Liver (tissue), 9 donors: ENCODE measurements around the gene MEF2A. TPM values are rescaled to one million over a fixed set of nuclear protein-coding genes. Genes with fewer than 3 reads are reported as not detected.

Experiments
- DNase-seq: peaks from one replicate; pipeline ENCODE4 v3.0.0-alpha.2; 2017; ENCODE audit warnings: low spot score
- H3K27ac ChIP-seq, 2 donors: one replicate each; pipeline ENCODE4 v1.7.0; 2013; ENCODE audit warnings: inconsistent platforms in 2 of 2, low read length in 2 of 2, control low read depth in 1 of 2, low read depth in 1 of 2, mild to moderate bottlenecking in 1 of 2
- H3K27me3 ChIP-seq, 4 donors: one replicate each; pipeline versions ENCODE4 v1.6.1 to v1.7.0; 2013; ENCODE audit warnings: low read length in 3 of 4, inconsistent platforms in 1 of 4, mild to moderate bottlenecking in 1 of 4, moderate library complexity in 1 of 4; ENCODE audit not compliant: control insufficient read depth in 4 of 4, insufficient read depth in 4 of 4
- H3K36me3 ChIP-seq, 4 donors: one replicate each; pipeline versions ENCODE4 v1.6.1 to v1.7.0; 2013; ENCODE audit warnings: low read length in 3 of 4, mild to moderate bottlenecking in 3 of 4, low read depth in 1 of 4, moderate library complexity in 1 of 4; ENCODE audit not compliant: control insufficient read depth in 4 of 4, insufficient read depth in 3 of 4
- H3K4me1 ChIP-seq, 4 donors: one replicate each; pipeline versions ENCODE4 v1.6.1 to v1.7.0; 2013; ENCODE audit warnings: low read length in 3 of 4, mild to moderate bottlenecking in 3 of 4, moderate library complexity in 1 of 4; ENCODE audit not compliant: control insufficient read depth in 4 of 4, insufficient read depth in 4 of 4
- H3K4me3 ChIP-seq, 3 donors: one replicate each; pipeline versions ENCODE4 v1.6.1 to v1.7.0; 2013; ENCODE audit warnings: low read length in 3 of 3, control low read depth in 1 of 3, low read depth in 1 of 3, mild to moderate bottlenecking in 1 of 3
- H3K9ac ChIP-seq, 2 donors: one replicate each; pipeline ENCODE4 v1.7.0; 2013; ENCODE audit warnings: low read length in 2 of 2, mild to moderate bottlenecking in 2 of 2, moderate library complexity in 2 of 2, control low read depth in 1 of 2, low read depth in 1 of 2
- H3K9me3 ChIP-seq, 4 donors: one replicate each; pipeline versions ENCODE4 v1.6.1 to v1.7.0; 2013; ENCODE audit warnings: low read length in 3 of 4; ENCODE audit not compliant: control insufficient read depth in 4 of 4
- FOXA1 ChIP-seq: IDR thresholded peaks from 2 replicates; pipeline ENCODE4 v1.6.1; 2016; ENCODE audit warnings: antibody characterized with exemption
- FOXA2 ChIP-seq: IDR thresholded peaks from 2 replicates; pipeline ENCODE4 v1.6.1; 2016; ENCODE audit warnings: antibody characterized with exemption
- HNF4G ChIP-seq: IDR thresholded peaks from 2 replicates; pipeline ENCODE4 v1.6.1; 2016; ENCODE audit warnings: antibody characterized with exemption
- JUND ChIP-seq, 2 donors: IDR thresholded peaks; 2 replicates each; pipeline ENCODE4 v1.6.1; 2016; ENCODE audit warnings: antibody characterized with exemption in 2 of 2
- MAX ChIP-seq: IDR thresholded peaks from 2 replicates; pipeline ENCODE4 v1.6.1; 2016; ENCODE audit warnings: antibody characterized with exemption
- NR2F2 ChIP-seq: IDR thresholded peaks from 2 replicates; pipeline ENCODE4 v1.6.1; 2016; ENCODE audit warnings: antibody characterized with exemption
- RXRA ChIP-seq, 2 donors: IDR thresholded peaks; 2 replicates each; pipeline ENCODE4 v1.6.1; 2017 to 2018; ENCODE audit warnings: antibody characterized with exemption in 2 of 2, mild to moderate bottlenecking in 1 of 2
- SP1 ChIP-seq: IDR thresholded peaks from 2 replicates; pipeline ENCODE4 v1.6.1; 2018; ENCODE audit warnings: antibody characterized with exemption, mild to moderate bottlenecking
- TAF1 ChIP-seq: conservative IDR thresholded peaks from 2 replicates; pipeline ENCODE4 v1.6.1; 2016; ENCODE audit warnings: antibody characterized with exemption, mild to moderate bottlenecking
- YY1 ChIP-seq: IDR thresholded peaks from 2 replicates; pipeline ENCODE4 v1.6.1; 2016; ENCODE audit warnings: antibody characterized with exemption, mild to moderate bottlenecking
- WGBS: extraction: QIAGEN DNeasy Blood & Tissue Kit; methylation state at CpG from one replicate; pipeline ENCODE4 v1.1.7; 2013; 5-methylcytosine and 5-hydroxymethylcytosine counted together
- polyA plus RNA-seq, 2 donors: library from polyadenylated mRNA; stranded (reverse) in 1 of 2; unstranded in 1 of 2; fragments of 200-250 nt in 1 of 2; fragments of >200 nt in 1 of 2; fragmentation: Nextera tagmentation in 1 of 2; extraction: Ambion mirVana in 1 of 2; gene quantifications; one replicate each; pipeline versions ENCODE4 v1.2.1 to v1.2.3, GENCODE V29; 2013 to 2015
- total RNA-seq, 2 donors: library from RNA; depleted of rRNA; stranded (reverse); fragments of >200 nt; gene quantifications; one replicate each; pipeline ENCODE4 v1.2.3, GENCODE V29; 2014
- TF ChIP-seq, protein P1 (sequence below): fragments of 150-350 bp; IDR thresholded peaks from 2 replicates; pipeline ENCODE4 v1.5.1; 2017; ENCODE audit warnings: improper control_type of control experiment, low read depth, low read length; ENCODE audit not compliant: missing input control
- TF ChIP-seq, protein P2 (sequence below): IDR thresholded peaks from 2 replicates; pipeline ENCODE4 v1.6.1; 2016; ENCODE audit warnings: antibody characterized with exemption, mild to moderate bottlenecking
- TF ChIP-seq, protein P3 (sequence below): IDR thresholded peaks from 2 replicates; pipeline ENCODE4 v1.6.1; 2016; ENCODE audit warnings: antibody characterized with exemption
- donor health status: healthy.
- donor health status: healthy.
- donor health status: healthy.
- donor health status: healthy.
- donor health status: healthy.

Gene MEF2A
- total and polyA plus RNA-seq, 4 donors: 8.5 to 45.9 (median 18.2) TPM

GRCh38 chr15:99656205-99656604 is 90.4 kb downstream of the MEF2A start:
- Histone ChIP-seq H3K36me3 (peaks cover 0 to 13% (median 2%) of the 10 kb centered on the region in 4 donors), H3K9me3 (no peaks in the 10 kb centered on the region), H3K4me1 (no peaks in the 10 kb centered on the region), H3K27ac (no peak overlapping the region), H3K27me3 (no peaks in the 10 kb centered on the region), H3K9ac (no peak overlapping the region), H3K4me3 (no peak overlapping the region)
- no peak for DNase-seq
- 98% methylated on average over 1 of the region's 1 CpG for WGBS
- TF ChIP-seq, protein P1, sequence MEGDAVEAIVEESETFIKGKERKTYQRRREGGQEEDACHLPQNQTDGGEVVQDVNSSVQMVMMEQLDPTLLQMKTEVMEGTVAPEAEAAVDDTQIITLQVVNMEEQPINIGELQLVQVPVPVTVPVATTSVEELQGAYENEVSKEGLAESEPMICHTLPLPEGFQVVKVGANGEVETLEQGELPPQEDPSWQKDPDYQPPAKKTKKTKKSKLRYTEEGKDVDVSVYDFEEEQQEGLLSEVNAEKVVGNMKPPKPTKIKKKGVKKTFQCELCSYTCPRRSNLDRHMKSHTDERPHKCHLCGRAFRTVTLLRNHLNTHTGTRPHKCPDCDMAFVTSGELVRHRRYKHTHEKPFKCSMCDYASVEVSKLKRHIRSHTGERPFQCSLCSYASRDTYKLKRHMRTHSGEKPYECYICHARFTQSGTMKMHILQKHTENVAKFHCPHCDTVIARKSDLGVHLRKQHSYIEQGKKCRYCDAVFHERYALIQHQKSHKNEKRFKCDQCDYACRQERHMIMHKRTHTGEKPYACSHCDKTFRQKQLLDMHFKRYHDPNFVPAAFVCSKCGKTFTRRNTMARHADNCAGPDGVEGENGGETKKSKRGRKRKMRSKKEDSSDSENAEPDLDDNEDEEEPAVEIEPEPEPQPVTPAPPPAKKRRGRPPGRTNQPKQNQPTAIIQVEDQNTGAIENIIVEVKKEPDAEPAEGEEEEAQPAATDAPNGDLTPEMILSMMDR: no peak
- TF ChIP-seq YY1 (no peak), RXRA (IDR thresholded peaks at IDR 0.05) (no peak), MAX (no peak)
- TF ChIP-seq, protein P2, sequence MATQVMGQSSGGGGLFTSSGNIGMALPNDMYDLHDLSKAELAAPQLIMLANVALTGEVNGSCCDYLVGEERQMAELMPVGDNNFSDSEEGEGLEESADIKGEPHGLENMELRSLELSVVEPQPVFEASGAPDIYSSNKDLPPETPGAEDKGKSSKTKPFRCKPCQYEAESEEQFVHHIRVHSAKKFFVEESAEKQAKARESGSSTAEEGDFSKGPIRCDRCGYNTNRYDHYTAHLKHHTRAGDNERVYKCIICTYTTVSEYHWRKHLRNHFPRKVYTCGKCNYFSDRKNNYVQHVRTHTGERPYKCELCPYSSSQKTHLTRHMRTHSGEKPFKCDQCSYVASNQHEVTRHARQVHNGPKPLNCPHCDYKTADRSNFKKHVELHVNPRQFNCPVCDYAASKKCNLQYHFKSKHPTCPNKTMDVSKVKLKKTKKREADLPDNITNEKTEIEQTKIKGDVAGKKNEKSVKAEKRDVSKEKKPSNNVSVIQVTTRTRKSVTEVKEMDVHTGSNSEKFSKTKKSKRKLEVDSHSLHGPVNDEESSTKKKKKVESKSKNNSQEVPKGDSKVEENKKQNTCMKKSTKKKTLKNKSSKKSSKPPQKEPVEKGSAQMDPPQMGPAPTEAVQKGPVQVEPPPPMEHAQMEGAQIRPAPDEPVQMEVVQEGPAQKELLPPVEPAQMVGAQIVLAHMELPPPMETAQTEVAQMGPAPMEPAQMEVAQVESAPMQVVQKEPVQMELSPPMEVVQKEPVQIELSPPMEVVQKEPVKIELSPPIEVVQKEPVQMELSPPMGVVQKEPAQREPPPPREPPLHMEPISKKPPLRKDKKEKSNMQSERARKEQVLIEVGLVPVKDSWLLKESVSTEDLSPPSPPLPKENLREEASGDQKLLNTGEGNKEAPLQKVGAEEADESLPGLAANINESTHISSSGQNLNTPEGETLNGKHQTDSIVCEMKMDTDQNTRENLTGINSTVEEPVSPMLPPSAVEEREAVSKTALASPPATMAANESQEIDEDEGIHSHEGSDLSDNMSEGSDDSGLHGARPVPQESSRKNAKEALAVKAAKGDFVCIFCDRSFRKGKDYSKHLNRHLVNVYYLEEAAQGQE: no peak

DNA sequence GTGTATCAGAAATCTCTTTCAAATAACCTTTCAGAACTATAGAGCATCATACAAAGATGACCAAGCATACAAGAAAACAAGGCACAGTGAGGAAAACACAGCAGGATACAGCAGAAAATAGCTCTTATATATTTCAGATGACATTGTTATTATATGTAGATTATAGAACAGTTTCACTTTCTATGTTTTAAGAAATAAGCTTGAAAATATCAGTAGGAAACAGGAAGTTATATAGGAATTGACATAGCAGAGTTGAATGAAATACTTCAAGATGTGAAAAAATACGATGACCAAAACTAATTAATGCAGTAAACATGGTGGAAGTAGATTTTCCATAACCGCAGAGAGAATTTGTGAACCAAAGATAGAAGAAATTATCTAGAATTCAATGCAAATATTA is 92.2 kb downstream of the MEF2A start:
- H3K36me3 ChIP-seq: peaks cover 0 to 5% (median under 1%) of the 10 kb centered on the region in 4 donors
- H3K9ac ChIP-seq: no peak overlapping the region
- 88% methylated on average over 2 of the region's 2 CpGs for WGBS
- no peaks in the 10 kb centered on the region for H3K4me1 ChIP-seq
- no peaks in the 10 kb centered on the region for H3K27me3 ChIP-seq
- TF ChIP-seq TAF1 (no peak), YY1 (no peak), JUND (IDR thresholded peaks at IDR 0.05) (no peak)
- TF ChIP-seq, protein P1: no peak
- H3K4me3 ChIP-seq: no peak overlapping the region
- no peaks in the 10 kb centered on the region for H3K9me3 ChIP-seq
- DNase-seq: no peak
- no peak overlapping the region for H3K27ac ChIP-seq

- 93% methylated on average over 2 of the region's 2 CpGs for WGBS
- no peak overlapping the region for H3K27ac ChIP-seq
- H3K9ac ChIP-seq: no peak overlapping the region
- H3K4me3 ChIP-seq: no peak overlapping the region
- DNase-seq: no peak
- H3K36me3 ChIP-seq: peaks cover 0 to 4% (median 1%) of the 10 kb centered on the region in 4 donors
- no peaks in the 10 kb centered on the region for H3K27me3 ChIP-seq
- H3K4me1 ChIP-seq: peaks cover 0 to 4% (median 0%) of the 10 kb centered on the region in 4 donors
- H3K9me3 ChIP-seq: no peaks in the 10 kb centered on the region
- TF ChIP-seq FOXA1: no peak
- TF ChIP-seq, protein P3, sequence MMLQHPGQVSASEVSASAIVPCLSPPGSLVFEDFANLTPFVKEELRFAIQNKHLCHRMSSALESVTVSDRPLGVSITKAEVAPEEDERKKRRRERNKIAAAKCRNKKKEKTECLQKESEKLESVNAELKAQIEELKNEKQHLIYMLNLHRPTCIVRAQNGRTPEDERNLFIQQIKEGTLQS: no peak
- TF ChIP-seq, protein P2: no peak
- TF ChIP-seq, protein P1: no peak
- TF ChIP-seq NR2F2: no peak
- no peak for TF ChIP-seq HNF4G
- TF ChIP-seq FOXA2: no peak
- no peak for TF ChIP-seq SP1
- TF ChIP-seq TAF1: no peak
- no peak for TF ChIP-seq JUND (IDR thresholded peaks at IDR 0.05)
Observed at GRCh38 chr15:99662903-99663302, 97.1 kb downstream of the MEF2A start.
